Fibroblast of pulmonary artery (primary cell): Measurements from ENCODE around the gene CEND1.

Experiments
- DNase-seq: peaks from one replicate; pipeline ENCODE4 v3.0.0-alpha.2; 2010; ENCODE audit warnings: low read depth
- H3K4me3 ChIP-seq: replicated peaks from 2 replicates; pipeline ENCODE4 v1.5.1; 2011; ENCODE audit warnings: low read depth, mild to moderate bottlenecking, control low read depth, low read length, moderate library complexity
- TF ChIP-seq, protein P1 (sequence below): IDR thresholded peaks from 2 replicates; pipeline ENCODE4 v1.5.1; 2011; ENCODE audit warnings: mild to moderate bottlenecking, control low read depth, low read length, inconsistent platforms; ENCODE audit errors: missing control alignments

Gene CEND1

GRCh38 chr11:766106-766935 is 23.6 kb downstream of the CEND1 start:
- H3K4me3 ChIP-seq: no peak overlapping the region
- TF ChIP-seq, protein P1, sequence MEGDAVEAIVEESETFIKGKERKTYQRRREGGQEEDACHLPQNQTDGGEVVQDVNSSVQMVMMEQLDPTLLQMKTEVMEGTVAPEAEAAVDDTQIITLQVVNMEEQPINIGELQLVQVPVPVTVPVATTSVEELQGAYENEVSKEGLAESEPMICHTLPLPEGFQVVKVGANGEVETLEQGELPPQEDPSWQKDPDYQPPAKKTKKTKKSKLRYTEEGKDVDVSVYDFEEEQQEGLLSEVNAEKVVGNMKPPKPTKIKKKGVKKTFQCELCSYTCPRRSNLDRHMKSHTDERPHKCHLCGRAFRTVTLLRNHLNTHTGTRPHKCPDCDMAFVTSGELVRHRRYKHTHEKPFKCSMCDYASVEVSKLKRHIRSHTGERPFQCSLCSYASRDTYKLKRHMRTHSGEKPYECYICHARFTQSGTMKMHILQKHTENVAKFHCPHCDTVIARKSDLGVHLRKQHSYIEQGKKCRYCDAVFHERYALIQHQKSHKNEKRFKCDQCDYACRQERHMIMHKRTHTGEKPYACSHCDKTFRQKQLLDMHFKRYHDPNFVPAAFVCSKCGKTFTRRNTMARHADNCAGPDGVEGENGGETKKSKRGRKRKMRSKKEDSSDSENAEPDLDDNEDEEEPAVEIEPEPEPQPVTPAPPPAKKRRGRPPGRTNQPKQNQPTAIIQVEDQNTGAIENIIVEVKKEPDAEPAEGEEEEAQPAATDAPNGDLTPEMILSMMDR: no peak
- DNase-seq: no peak

- H3K4me3 ChIP-seq: no peak overlapping the region
- DNase-seq: no peak
These were observed 24.1 kb downstream of the CEND1 start for GRCh38 chr11:765802-766091.

DNA sequence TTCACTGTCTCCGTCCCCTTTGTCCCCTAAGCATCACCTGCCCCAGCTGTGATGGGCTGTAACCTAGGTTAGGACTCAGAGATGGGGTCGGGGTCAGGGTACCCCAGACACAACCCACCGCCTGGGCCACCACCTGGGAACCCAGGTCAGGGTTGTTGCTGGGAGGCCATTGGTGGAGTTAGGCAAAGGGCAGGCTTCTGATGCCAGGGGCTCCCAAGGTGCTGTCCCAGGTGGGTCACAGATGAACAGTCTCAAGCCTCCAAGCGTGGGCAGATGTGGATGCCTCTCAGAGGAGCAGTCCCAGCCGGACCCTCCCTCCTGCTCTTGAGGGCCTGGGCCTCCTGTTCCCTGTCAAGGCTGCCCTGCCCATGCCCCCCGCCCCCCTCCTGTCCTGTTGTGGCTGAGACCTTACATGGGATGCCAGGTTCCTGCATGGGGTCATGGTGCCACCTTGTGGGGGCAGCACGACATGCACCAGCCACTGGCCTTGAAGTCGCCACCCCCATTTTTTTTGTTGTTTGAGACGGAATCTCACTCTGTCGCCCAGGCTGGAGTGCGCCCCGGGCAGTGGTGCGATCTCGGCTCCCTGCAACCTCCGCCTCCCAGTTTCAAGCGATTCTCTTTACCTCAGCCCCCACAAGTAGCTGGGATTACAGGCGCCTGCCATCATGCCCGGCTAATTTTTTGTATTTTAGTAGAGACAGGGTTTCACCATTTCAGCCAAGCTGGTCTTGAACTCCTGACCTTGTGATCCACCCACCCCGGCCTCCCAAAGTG is 24.7 kb downstream of the CEND1 start:
- DNase-seq: peak; percentile 51
- H3K4me3 ChIP-seq: no peak overlapping the region
- TF ChIP-seq, protein P1: peak; percentile 40

More at GRCh38 chr11:765802-766091, 24.1 kb downstream of the CEND1 start:
- TF ChIP-seq, protein P1: no peak

DNA sequence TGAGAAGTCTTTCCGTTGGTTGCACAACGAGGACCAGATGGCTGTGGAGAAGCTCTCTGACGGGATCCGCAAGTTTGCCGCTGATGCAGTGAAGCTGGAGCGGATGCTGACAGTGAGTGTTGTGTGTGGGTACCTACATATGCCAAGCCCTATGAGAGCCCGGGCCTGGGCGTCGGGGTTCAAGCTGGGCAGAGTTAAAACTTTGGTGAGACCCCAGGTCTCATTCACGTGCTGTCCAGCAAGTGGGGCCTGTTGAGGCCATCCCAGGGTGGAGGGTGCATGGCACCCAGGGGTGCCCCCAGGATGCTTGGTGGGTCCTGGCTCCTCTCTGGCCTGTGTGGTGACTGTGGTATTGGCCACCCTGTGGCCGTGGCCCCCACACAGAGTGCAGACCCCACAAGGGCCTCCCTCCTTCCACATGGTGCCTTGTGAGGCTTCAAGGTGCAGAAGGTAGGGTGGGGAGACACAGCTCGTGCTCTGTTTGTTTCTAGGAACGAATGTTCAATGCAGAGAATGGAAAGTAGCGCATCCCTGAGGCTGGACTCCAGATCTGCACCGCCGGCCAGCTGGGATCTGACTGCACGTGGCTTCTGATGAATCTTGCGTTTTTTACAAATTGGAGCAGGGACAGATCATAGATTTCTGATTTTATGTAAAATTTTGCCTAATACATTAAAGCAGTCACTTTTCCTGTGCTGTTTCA is 25.4 kb downstream of the CEND1 start:
- H3K4me3 ChIP-seq: no peak overlapping the region
- TF ChIP-seq, protein P1: no peak
- no peak for DNase-seq

- no peak for DNase-seq
- H3K4me3 ChIP-seq: no peak overlapping the region
- TF ChIP-seq, protein P1: no peak
These were observed 26.2 kb downstream of the CEND1 start for GRCh38 chr11:763549-764321.

DNA sequence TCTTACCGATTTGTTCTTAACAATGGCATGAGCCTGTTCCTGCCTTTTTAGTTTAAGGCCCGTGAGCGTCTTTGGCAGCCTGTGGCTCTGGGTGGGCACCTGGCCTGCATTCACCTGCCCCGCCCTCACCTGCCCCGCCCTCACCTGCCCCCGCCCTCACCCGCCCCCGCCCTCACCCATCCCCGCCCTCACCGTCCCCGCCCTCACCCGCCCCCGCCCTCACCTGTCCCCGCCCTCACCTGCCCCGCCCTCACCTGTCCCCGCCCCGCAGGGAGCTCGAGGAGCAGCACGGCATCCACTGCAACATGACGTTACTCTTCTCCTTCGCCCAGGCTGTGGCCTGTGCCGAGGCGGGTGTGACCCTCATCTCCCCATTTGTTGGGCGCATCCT is 26.8 kb downstream of the CEND1 start:
- TF ChIP-seq, protein P1: no peak
- DNase-seq: no peak

More for the DNA sequence above, 26.8 kb downstream of the CEND1 start:
- no peak overlapping the region for H3K4me3 ChIP-seq
